GM21381 (cell line): Measurements from ENCODE around the gene MIB2.
"Not testable (repeated sequence)": the region's sequence is repeated elsewhere in the genome, so short reads cannot be mapped to it uniquely, and the experiment has no call there.

ENCODE experiments used
- ATAC-seq: cut with Tn5 transposase; IDR thresholded peaks from one replicate; pipeline ENCODE4 v1.9.1; 2021; ENCODE audit warnings: mild to moderate bottlenecking, moderate library complexity; ENCODE audit not compliant: unreplicated experiment

Gene MIB2

DNA sequence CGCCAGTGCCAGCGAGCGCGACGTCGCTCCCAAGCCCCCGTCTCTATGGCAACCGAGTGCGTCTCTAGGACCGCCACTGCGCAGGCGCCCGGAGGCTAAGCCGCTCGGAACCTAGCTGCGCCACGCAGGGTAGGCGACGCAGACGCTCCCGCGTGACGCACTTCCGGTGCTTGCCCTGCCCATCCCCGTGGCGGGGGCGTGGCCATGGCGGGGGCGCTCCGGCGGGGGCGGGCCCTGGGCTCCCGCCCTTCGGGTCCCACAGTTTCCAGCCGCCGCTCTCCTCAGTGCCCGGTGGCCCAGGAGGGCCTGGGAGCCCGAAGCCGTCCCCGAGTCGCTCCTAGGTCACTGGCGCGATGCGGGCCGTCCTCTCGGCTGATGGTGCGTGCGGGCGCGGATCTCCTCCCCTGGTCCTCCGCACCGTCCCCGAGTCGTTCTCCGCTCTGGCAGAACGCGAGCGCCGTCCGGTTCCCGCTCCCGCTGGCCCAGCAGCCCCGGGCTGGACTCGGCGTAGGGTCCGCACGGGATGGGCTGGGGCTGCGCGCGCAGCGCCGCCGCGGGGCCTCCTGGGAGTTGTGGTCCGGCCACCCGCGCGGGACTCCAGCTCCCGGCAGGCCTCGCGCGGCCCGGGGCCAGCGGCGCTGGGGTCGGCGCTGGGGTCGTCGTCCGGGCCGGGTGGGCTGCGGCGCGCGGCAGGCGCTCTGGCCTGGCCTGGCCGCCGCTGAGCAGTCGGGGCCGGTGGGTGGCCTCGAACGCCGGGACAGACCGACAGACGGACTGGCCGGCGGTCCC lies at the start of gene MIB2:
Gene MIB2 (plus strand): TSS at position 245 of the 789 bp plus-strand sequence. CDS start 7,953 bp downstream, outside the sequence.
- peak; percentile 81 for ATAC-seq

DNA sequence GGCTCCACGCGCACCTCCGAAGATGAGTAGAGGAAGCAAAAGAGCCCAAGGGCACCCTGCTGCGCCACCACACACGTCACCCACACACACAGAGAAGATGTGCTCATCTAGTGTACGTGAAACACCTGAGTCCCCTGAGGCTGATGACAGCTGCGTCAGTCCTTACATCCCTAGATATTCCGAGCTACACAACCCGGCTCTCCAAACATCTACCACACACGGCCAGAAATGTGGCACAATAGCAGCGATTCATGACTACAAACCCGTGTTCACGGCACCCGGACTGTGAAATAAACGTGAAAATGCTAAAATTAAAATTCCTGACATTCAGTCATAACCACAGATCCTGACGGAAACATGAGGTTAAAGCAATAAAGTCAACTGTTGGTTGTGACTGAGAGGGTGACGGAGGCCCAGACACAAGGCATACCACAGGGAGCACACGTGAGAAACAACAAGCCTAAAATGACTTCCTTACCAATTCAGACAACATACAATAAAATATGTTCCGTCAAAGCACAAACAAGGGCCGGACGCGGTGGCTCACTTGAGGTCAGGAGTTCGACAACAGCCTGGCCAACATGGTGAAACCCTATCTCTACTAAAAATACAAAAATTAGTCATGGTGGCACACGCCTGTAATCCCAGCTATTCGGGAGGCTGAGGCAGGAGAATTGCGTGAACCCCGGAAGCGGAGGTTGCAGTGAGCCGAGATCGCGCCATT lies 48.0 kb upstream of the MIB2 start:
- ATAC-seq, result no peak

DNA sequence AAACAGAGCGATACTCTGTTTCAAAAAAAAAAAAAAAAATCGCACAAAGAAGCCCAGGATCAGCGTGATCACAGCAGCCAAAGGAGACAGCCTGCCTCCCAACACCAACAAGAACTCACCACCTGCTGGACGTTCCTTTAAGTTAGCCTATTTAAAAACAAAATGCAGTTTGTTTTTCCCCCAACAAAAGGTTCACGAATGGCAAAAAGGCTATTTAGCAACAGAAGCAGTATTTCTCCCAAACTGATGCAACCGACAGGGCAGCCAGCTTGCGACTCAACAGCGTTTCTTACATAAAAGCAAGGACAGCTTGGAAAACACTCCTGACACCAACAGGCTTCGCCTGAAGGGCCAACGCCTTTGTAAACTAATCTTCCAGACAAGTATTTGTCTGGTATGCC lies 47.4 kb upstream of the MIB2 start:
- no peak for ATAC-seq

DNA sequence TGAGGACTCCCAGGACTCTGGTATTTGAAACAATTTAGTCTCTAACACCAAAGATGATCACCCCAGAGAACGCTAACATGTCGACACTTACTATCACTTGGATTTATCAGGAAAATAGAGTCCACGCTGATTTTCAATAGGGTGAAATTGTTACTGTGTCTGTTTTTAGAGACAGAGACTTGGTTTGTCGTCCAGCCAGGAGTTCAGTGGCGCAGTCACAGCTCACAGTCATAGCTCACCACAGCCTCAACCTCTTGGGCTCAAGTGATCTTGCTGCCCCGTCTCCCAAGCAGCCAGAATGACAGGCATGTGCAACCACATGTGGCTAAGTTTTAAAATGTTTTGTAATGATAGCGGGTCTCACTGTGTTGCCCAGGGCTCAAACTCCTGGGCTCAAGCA lies 46.0 kb upstream of the MIB2 start:
- no peak for ATAC-seq

DNA sequence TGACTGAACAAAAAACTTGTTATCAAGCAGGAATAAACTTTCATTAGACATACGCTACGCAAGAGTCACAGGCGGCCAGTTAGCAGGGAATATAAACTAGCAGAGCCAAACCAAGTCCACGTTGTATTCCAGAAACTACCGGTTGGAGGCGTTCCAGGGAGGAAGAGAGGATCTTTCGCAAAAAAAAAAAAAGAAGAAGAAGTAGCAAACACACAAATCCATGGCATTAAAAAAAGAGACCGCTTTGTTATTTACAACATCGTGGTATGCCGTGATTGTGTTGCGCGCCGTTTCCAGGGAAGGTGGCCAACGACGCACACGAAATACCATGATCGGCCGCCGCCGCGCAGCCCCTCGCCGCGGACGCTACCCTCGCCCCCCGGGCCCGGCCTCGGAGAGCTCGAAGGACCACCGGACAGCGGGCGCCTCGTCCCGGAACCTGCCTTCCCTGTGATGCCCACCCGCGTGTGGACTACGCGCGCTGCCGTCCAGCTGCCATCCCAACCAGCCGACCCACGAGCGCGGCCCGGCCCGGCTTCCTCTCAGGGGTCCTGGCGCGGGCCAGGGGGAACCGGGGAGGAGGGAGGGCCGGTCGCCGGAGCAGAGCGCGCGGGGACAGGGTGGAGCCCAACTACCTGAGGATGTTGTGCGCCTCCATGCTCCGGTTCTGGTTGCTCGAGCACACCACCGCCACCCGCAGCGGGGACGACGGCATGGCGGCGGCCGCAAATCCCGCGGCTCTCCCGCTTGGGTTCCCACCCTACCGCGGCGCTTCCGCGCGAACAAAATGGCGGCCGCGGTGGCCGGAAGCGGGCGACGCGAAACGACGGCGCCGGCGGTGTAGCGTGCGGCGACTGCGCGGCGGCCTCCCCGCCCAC lies 41.2 kb upstream of the MIB2 start:
- peak; percentile 60 for ATAC-seq

DNA sequence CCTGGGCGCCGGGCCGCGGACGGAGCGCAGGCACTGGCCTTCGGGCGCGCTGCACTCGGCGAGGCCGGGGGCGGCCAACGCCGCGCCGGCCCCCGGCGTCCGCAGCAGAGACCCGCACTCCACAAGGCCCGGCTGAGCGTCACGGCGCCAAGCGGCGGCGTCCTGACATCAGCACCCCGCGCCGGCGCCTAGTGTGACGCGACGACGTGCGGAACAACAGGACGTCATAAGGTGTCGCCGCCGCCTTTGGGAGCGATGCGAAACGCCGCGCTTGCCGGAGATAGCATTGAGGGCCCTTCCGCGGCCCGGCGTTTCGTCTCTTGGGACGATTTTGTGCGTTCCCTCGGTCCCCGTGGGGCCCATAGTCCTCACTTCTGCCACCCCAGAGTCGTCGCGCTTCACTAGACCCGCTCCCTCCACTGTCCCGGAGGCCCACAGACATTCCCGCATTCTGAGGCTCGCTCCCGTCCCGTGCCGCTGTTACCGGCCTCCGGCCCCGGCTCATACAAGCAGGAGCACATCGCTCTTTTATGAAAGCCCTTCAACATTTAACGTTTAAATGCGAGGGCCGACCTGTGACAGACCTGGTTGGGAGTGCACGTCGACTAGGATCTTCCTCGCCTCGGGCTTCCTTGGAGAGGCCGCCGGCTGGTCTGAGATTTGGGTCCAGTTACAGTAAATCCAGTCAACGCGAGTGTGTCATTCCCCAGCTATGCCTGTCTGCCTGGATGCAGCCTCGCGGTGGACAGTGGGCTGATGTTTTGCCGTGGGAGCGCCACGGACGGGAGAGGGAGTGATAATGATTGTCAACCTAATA lies 40.4 kb upstream of the MIB2 start, which contains the start of gene SSU72:
Gene SSU72 (minus strand): TSS at position 143 of the 817 bp plus-strand sequence. CDS start 306 bp downstream, outside the sequence.
- ATAC-seq, result peak; percentile 85

DNA sequence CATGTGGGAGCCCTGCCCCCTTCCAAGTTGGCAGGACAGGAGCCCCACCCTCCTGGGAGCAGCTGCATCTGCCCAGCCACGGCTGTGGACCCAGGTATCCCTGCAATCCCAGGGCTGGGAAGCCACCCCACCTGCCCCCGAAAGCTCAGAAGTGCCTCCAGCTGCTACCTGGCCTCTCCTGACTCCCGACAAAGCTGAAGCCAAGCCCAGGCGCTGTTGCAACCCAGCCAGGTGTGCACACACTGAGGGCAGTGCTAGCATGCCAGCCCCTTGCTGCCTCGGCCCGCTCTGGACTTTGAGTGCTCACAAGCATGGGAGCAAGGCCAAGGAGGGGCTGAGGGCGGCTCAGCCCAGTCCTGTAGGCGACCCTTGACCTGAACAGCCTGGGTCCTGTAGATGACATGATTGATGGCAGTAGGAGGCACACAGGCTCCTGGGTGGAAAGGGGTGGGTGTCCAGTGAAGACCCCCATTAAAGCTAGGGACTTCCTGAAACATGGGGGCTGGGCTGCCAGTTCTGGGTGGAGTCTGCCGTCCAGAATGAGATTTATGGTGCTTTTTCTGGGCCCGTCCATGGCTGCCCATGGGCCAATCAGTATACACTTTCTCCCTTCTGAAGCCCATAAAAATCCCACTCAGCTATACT lies 37.8 kb upstream of the MIB2 start:
- no peak for ATAC-seq

DNA sequence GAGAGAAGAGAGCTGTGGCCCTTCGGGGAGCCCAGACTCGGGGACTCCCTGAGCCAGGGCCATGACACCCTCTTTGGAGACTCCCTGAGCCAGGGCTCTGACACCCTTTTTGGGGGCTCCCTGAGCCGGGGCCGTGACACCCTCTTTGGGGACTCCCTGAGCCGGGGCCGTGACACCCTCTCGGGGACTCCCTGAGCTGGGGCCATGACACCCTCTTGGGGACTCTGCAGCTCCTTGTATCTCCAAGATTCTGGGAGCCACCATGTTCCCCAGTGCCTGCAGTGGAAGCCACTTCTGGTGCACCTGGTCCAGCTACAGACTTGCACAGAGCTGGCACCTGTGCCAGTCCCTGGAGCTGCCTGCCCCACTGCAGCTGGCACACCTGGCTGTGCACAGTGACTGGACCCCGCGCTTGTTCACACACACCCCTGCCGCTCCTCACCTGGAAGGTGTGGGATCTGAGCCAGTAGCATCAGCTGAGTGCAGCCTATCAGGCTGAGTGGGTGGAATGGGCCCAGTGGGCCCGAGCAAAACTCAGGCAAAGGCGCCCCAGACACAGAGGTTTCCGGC lies 36.8 kb upstream of the MIB2 start:
- no peak for ATAC-seq

DNA sequence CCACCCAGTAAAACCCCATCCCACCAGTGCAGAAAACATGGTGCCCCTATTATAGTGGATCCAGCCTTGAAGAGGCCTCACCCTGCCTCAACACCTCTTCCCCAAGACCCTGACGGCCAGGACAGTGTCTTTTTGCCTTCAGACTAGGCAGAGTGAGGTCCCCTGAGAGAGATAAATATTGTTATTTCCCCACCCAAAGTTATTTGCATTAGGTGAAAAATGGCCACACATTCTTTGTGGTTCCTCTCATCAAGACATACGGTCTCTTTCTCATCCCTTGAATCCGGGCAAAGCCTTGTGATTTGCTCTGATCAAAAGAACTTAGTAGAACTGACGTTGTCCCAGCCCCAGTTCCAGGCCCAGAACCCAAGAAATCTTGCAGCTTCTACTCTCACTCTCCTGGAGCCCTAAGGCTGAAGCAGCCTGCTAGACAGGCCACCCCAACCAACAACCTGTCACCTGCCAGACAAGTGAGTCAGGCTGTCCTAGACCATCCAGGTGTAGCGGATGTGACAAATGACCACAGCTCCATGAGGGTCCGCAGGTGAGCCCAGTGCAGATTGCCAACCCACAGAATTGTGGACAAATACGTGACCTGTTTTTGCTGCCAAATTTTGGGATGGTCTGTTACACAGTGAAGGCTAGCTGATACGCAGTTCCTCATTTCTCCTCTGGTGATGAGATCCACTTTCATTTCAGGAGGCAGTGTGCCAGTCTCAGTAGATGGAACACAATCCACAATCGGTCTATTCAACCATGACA lies 32.5 kb upstream of the MIB2 start:
- no peak for ATAC-seq

DNA sequence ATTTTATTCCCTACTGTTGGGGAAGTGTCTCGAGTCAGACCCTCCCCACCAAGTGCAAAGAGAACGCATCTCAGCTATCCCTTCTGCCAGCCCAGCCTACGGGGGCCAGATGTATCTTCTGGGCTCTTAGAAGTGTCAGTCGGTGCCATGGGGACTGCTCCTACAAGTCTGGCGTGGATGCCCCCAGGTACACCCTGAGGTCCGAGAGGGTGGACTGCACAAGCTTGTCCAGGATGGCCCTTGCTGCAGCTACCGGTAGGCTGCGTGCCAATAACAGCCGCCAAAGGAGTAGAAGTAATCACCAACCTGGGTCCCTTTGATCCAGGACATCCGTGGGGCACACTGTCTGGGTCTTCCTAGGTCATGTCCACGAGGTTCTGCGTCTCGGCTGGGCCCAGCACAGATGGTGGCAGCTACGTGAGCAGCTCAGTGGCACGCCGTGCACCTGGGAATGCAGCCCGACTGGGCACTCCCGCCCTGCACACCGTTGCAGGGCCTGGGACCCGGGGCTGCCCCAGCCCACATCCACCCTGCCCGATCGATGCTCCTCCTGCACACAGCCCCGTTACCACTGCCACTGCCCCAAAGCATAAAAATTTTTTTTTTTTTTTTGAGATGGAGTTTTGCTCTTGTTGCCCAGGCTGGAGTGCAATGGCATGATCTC lies 31.8 kb upstream of the MIB2 start:
- ATAC-seq, result no peak

DNA sequence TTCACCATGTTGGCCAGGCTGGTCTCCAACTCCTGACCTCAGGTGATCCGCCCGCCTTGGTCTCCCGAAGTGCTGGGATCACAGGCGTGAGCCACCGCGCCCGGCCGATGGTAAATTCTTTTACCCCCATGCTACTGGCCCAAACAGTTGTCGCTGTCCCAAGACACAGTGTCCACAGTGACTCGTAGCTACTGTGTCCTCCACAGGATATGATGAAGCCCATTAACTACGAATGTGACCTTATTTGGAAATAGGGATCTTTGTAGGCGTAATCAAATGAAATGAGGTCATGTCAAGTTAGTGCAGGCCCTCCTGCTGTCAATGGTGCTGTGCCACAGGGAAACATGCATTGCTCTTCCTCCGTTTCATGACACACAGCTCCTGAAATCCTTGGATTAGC lies 23.8 kb upstream of the MIB2 start:
- ATAC-seq, result no peak

DNA sequence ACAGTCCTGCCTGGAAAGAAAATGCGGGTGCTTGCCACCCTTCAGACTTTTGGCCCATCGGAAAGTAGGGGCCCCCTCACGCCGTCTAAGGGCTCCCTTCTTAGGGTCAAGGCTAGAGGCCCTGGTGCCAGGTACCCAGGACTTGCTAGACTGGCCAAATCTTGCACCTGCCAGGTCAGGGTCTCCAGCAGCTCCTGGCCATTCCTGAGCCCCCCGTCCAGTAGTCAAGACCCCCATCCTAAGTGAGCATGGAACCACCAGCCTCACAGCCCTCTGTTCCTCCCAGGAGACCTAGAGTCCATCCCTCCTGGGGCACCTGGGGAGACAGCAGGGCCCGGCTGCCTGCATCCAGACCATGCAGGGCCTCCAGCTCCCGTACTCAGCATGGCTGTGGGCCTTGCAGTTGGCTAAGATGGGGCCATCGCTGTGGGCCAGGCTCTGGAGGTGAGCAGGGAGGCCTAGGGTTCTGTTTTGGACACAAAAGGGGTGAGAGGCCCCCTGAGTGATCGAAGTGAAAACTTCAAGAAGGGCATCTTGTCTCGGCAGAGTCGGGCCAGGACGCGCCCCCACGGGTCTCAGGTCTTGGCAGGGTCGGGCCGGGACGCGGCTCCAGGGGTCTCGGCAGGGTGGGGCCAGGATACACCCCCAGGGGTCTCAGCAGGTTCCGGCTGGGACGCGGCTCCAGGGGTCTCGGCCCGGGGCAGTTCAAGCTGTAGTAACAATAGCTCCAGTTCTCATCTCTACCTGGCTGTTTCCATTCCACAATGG lies 21.3 kb upstream of the MIB2 start:
- no peak for ATAC-seq

DNA sequence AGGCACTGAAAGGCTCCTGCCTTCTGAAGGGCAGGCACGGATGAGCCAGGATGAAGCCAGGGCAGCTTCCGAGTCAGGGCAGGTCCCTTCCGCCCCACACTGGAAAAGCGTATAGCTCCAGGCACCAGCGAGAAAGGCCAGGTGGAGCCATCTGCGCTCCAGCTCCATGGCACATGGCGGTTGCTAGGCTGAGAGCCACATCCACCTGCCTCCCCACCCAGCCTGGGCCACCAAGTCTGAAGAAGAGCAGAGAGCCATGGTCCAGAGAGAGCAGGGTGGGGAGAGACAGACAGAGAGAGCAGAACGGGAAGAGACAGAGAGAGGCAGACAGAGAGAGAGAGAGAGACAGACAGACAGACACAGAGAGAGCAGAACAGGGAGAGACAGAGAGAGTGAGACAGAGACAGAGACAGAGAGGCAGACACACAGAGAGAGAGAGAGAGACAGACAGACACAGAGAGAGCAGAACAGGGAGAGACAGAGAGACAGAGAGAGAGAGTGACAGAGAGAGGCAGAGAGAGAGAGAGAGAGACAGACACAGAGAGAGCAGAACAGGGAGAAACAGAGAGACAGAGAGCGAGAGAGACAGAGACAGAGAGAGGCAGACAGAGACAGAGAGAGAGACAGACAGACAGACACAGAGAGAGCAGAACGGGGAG lies 20.6 kb upstream of the MIB2 start:
- ATAC-seq, result no peak

DNA sequence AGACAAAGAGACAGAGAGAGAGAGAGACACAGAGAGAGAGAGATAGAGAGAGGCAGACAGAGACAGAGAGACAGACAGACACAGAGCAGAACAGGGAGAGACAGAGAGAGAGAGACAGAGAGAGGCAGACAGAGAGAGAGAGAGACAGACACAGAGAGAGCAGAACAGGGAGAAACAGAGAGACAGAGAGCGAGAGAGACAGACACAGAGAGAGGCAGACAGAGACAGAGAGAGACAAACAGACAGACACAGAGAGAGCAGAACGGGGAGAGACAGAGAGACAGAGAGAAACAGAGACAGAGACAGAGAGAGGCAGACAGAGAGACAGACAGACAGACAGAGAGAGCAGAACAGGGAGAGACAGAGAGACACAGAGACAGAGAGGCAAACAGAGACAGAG lies 20.0 kb upstream of the MIB2 start:
- not testable (repeated sequence) for ATAC-seq

DNA sequence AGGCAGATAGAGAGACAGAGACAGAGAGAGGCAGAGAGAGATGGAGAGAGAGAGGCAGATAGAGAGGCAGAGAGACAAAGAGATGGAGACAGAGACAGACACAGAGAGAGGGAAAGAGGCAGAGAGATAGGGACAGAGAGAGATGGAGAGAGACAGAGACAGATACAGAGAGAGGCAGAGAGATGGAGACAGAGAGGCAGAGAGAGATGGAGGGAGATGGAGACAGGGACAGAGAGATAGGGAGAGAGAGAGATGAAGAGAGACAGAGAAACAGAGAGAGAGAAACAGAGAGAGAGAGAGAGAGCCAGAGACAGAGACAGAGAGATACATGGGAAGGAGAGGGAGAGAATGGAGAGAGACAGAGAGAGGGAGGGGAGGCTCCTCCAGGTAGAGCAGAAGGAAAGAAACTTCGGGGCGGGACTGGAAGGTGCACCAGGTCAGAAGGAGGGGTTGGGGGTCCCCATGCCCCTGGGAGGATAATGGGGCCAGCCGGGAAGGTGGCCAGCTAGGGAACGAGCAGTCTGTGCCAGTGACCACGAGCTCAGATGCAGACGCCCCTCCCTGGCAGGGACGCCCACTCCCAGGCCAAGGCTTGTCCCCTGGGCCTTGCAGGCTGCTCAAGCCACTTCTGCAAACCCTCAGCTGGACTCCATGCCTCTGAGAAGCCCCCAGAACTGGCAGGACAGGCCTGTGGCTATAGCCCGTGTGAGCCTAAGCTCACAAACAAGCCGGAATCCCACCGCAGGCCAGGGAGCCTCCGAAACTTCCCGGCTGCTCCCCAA lies 18.6 kb upstream of the MIB2 start:
- ATAC-seq, result no peak

DNA sequence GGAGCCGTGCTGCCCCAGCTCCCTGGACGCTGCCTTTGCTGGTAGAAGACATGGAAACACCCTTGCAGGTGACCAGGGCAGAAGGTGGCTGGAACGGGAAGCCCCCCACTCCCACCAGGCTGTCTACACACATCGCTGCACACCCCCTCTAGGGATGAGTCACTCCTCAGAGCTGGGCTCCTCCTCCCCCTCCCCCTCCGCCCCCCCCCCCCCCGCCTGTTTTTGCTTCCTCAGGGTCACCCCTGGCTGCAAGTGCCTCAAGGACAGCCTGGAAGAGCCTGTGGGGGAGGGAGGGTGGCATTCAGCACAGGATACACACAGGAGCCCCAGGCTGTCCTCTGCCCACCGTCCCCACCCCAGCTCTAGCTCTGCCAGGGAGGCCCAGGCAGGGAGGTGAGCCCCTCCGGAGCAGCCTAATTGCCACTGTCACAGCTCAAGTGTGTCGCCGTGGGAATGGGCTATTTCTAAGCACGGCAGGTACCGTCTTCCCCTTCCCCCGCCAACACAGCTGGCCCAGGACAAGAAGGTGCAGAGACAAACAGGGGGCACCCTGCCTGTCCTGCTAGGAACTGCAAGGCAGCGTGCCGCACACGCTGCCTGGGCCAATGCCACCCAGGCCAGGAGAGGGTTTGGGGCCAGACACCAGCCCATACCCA lies 17.9 kb upstream of the MIB2 start:
- ATAC-seq, result no peak
